CD4-positive, alpha-beta T cell treated with Interleukin-12 subunit alpha and Interleukin-12 subunit beta, for 1 hour (primary cell): ENCODE measurements around the gene NANOS1.

Source experiments
- DNase-seq: peaks from one replicate; pipeline ENCODE4 v3.0.0-alpha.2; 2020

Gene NANOS1, protein sequence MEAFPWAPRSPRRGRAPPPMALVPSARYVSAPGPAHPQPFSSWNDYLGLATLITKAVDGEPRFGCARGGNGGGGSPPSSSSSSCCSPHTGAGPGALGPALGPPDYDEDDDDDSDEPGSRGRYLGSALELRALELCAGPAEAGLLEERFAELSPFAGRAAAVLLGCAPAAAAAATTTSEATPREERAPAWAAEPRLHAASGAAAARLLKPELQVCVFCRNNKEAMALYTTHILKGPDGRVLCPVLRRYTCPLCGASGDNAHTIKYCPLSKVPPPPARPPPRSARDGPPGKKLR

DNA sequence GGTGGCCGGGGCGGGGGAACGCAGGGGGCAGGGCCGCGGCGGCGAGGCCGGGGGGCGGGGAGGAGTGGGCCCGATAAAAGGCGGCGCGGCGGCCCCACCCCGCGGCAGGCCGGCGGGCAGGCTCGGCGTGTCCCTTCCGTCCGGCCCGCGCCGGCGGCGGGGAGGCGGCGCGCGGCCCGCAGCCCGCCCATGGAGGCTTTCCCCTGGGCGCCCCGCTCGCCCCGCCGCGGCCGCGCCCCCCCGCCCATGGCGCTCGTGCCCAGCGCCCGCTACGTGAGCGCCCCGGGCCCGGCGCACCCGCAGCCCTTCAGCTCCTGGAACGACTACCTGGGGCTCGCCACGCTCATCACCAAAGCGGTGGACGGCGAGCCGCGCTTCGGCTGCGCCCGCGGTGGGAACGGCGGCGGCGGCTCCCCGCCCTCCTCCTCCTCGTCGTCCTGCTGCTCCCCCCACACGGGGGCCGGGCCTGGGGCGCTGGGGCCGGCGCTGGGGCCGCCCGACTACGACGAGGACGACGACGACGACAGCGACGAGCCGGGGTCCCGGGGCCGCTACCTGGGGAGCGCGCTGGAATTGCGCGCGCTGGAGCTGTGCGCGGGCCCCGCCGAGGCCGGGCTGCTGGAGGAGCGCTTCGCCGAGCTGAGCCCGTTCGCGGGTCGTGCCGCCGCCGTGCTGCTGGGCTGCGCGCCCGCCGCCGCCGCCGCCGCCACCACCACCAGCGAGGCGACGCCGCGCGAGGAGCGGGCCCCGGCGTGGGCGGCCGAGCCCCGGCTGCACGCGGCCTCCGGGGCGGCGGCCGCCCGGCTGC is at the start of gene NANOS1:
NANOS1 (plus strand) TSS at position 102 of the 808 bp plus-strand sequence; CDS start at position 190, 88 bp downstream.
- no peak for DNase-seq

DNA sequence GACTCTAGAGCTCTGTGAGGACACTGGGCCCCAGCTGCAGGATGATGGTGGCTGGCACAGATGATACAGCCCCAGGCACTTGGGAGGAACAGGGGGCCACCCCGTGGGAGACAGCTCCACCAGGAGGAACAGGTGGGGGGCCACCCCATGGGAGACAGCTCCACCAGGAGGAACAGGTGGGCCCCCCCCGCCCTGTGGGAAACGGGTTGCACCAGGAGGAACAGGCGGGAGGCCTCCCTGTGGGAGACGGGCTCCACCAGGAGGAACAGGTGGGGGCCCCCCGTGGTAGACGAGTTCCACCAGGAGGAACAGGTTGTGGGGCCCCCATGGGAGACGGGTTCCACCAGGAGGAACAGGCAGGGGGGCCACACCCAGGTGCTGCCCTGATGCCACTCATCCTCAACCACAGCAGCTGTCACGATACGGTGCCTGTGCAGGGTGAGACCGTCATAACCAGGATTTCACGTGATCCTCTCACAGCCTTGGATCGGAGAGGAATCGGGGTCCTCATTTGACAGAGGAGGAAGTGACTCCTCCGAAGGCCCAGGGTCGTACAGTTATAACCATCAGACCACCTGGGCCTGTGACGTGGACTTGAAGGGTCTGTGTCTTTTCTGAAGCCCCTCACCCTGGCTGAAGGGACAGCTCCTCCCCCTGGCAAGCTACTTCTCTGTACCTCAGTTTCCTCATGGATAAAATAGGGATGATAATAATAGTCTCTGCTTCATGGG is 49.2 kb upstream of the NANOS1 start:
- DNase-seq, result no peak

GRCh38 chr10:118980870-118981269 is 48.6 kb upstream of the NANOS1 start:
- DNase-seq, result no peak

DNA sequence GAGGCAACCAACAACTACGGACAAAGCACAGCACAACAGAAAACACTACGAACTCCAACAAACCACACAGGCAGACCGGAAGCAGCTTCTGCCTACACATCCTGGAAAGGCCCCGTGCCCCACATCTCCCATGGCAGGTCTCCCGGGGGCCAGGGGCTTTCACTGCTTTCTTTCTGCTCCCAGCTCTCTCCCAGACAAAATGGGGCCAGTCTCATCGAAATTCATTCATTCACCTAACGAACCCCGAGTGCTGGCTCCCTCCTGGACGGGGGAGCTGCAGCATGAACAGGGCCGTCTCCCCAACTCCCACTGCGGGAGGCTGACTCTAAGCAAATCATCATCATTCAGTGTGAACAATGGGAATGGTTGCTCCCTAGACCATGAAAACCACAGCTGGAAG is 47.6 kb upstream of the NANOS1 start:
- no peak for DNase-seq

DNA sequence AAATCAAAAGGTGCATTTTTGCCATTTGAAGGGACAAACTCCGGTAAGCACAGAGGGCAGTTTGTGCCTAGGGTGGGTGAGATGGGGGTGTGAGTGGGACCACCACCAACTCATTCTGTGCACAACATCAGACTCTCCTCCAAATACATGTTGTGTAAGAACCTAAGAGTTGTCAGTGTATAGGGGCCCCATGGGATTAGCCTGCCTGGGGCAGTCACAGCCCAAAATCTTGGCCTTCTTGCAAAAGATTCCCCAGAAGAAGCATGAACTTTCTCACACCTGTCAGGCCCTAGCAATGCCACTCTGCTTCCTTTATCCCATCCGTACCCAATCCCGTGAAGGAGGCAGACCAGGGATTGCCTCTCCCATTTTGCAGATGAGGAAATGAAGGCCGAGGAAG is 47.1 kb upstream of the NANOS1 start:
- DNase-seq, result no peak

DNA sequence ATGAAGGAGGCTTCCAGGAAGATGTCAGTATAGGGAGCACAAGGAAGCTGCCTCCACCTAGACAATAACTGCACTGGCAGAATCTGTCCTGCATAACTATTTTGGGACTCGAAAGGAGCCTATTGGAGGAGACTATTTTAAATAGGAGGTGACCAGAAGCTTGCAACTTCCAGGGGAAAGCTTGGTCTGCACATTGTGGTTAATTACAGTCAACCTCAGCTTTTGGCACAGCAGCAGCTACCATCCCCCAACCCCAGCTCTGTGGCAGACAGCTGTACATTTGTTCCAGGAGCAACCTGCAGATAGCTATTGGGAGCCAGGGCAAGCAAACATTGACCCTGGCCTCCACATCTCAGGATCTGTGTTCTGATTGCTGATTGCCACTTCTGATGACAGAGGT is 46.3 kb upstream of the NANOS1 start:
- no peak for DNase-seq

DNA sequence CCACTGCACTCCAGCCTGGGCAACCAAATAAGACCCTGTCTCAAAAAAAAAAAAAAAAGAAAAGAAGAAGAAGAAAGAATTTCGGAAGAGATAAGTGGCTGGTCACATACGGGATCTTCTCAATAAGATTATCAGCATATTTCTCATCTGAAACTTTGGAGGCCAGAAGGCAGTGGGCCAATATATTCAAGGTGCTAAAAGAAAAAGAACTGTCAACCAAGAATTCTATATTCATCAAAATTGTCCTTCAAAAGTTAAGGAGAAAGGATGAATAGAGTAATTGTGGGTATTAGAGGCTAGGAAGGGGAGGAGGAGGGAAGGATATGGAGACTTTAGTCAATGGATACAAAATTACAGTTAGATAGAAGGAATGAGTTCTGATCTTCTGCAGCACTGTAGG is 43.9 kb upstream of the NANOS1 start:
- DNase-seq, result no peak

- no peak for DNase-seq
These were observed 42.4 kb upstream of the NANOS1 start for GRCh38 chr10:118986815-118987790.

GRCh38 chr10:118990326-118990725 is 39.2 kb upstream of the NANOS1 start:
- DNase-seq, result no peak

DNA sequence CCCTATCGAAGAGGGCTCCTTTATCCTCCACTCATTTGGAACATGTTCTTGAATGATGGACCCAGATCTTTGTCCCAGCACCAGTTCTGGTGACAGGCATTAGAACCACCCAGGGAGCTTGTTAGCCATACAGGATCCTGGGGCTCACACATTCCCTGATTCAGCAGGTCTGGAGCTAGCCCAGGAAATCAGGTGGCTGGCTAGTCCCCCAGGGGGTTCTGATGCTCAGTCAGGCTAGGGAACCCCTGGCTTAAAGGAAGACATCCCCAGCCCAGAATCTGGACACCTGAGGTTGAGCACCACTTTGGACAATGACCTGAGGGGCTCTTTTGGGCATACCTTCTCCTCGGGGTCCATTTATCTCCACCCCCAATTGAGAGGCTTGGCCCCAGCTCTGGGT is 37.0 kb upstream of the NANOS1 start:
- DNase-seq, result no peak

- DNase-seq, result no peak
These were observed 36.3 kb upstream of the NANOS1 start for GRCh38 chr10:118993214-118993613.

GRCh38 chr10:118994321-118994720 is 35.2 kb upstream of the NANOS1 start:
- no peak for DNase-seq

- DNase-seq, result no peak
These were observed 33.8 kb upstream of the NANOS1 start for GRCh38 chr10:118995739-118996138.

DNA sequence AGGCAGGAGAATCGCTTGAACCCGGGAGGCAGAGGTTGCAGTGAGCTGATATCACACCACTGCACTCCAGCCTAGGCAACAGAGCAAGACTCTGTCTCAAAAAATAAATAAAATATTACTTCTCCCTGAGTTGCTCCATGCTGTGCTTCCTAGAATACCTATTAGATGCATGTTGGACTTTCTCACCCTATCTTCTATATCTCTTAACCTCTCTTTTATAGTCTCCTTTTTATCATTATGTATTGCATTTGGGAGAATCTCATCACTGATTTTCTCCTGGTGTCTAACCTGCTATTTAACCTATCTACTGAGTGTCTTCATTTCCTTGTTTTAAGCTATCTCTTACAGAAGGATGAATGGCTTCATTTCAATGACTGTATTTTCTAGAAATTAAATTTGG is 32.1 kb upstream of the NANOS1 start:
- no peak for DNase-seq

GRCh38 chr10:118998183-118998582 is 31.3 kb upstream of the NANOS1 start:
- DNase-seq, result no peak

DNA sequence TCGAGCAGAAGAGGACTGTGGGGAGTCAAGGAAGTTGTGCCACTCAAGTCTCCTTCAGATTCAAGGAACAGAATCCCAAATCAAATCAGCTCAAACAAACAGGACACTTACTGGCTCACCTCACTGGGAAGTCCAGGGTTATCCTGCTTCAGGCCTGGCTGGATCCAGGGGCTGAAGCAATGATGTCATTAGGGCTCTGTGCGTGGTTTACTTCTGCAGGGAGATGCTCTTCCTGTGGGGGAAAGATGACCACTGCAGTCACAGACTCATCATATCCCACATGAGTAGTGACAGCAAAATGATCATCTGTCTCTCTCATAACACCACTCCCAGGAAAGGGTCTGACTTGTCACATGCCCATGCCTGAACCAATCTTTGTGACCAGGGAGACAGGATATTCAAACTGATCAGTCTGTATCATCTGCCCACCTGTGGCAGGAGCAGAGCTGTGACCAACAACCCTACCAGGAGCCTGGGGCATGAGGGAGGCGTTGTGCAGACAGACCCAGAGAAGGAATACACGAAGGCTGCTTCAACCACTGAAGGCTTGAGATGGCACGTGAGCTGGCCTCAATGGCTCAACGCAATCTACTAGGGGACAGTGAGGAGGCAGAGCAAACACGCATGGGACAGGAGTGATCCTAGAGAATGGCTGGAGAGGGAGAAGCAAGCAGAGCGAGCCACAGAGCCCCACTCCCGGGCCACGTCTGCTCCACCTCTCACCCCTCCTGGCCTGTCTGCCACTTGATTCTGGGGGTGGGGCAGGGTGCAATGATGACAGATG is 27.6 kb upstream of the NANOS1 start:
- no peak for DNase-seq

DNA sequence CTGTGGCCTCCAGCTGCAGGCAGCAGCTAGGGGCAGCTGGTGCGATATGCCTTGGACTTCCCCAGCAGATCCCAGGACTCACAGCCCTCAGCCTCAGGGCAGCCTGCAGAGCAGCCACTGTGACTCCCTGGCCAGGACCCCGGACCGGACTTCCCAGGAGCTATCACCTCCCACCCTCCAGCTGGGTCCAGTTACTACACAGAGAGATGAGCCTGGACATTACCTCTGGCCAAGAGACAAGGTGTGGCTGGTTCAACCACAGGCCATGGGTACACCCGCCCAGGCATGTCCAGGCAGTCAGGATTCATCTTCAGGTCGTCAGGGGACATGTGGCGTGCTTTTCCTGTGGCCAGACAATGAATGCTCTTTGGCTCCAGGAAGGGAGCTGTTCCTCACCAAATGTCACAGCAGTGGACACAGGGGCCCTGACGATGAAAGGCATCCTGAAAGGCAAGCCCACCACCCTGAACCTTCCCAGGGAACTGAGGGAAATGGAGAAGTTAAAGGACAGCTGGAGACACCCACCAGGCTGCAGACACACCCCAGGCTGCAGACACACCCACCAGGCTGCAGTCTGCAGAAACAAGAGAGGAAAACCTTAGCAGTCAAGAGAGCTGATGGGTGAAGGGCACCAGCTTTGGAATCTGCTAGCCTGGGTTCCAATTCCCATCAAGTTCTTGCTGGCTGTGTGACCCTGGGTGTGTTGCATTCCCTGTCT is 25.8 kb upstream of the NANOS1 start:
- DNase-seq, result no peak

DNA sequence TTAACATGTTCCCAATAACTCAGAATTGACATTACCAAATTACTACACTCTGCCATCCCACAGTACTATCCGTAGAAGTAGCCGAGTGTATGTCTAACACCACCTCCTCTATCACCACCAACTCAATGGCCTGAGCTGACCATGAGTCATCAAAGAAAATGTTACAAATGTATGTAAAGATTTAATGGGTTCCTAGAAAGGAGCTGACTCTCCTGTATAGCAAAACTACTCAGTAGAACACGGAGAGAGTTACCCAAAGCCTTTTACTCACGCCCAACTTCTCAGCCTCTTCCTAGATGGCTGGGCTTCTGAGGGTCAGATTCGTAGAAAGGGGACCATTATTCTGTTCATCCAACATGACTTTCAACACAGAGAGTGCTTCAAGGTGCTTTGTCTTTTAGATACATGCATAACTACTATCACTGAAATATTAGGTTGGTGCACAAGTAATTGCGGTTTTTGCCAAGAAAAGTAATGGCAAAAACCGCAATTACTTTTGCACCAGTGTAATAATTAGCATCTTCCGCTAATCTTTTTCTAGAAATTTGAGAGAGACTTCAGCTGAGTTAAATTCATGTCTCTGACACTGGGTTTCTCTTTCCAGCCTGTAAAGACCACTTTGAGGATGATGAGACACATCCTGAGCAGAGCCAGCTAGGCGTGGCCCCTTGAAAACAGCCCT is 24.0 kb upstream of the NANOS1 start:
- DNase-seq, result no peak

DNA sequence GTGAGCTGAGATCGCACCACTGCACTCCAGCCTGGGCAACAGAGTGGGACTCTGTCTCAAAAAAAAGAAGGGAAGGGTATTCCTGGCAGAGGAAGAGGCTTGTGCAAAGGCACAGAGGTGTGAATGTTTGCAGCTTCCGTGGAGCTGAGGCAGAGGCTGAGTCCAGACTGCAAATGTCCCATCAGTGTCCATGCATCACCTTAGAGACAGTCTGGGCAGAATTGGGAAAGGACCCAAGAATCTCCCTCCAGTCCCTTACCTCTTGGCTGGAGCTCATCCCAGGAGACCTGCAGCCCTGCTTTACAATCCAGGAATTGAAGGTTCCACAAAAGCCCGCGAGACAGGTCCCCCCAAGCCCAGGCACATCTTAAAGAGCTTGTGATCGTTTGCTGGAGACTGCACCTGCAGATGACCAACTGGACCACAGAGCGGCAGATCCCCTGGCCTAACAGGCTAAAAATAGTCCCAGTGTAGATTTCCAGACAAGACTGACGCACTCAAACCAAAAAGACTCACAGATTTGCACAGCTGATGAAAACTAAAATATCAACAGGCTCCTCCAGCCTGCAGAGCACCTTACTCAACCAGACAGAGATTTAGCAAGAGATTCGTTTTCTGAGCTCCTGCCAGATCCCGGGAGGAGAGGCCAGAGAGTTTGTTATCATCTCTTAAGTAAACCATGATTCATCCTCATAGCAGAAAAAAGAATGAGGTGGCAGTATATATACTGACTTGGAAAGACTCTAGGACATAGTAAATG is 22.9 kb upstream of the NANOS1 start:
- DNase-seq, result no peak

DNA sequence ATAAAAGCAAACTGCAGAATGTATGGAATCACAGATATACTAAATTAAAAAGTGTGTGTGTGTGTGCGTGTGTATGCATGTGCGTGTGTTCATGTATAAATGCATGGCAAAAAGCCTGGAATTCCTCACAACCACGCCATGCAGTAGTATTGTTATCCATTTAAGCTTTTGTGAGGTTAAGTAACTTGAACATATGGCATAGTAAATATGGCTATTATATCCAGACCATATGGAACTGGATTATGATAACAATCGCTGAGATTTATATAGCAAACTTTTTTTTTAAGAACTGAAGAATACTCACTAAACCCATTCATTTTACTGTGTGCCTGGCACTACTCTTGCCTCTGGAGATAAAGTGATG is 22.3 kb upstream of the NANOS1 start:
- DNase-seq, result no peak
